Measurements from ENCODE around the gene OTUB2. TPM values are rescaled to one million over a fixed set of nuclear protein-coding genes. Genes with fewer than 3 reads are reported as not detected.
A peak's percentile ranks its signal among the peaks of the same experiment; 100 is the strongest.

Gene OTUB2
- total RNA-seq, 1 experiment from 2014 or later = 1.1 TPM

DNA sequence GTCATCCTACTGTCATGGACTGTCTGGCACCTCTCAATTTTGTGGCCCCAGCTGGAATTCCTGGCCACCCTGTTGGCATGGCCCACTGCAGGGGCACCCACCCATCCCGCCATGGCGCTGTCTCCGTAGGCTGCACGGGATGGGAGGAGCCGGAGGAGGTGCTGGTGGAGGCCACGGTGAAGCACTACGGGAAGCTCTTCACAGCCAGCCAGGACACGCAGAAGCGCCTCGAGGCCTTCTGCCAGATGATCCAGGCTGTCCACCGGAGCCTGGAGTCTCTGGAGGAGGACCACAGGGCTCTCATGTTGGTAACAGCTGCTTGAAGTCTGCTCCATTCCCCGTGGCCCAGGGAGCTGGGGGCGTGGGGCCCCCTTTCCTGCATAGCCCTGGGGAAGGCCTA is 25.1 kb upstream of the OTUB2 start:
- BruUV-seq (replicated peaks) = no TSS peak
- Histone ChIP-seq H3K27me3 (replicated peaks; ENCODE audit: insufficient read depth, low read depth, low read length, poor library complexity) (no peaks in the 10 kb centered on the region), H3K27ac (ENCODE audit: low read depth, low read length, poor library complexity, severe bottlenecking) (no peak overlapping the region), H3K4me3 (ENCODE audit: low read depth, low read length, poor library complexity, severe bottlenecking) (no peak overlapping the region), H3K36me3 (ENCODE audit: insufficient read depth, low read length, poor library complexity, severe bottlenecking) (no peaks in the 10 kb centered on the region), H3K9me3 (ENCODE audit: low read depth, low read length, poor library complexity, severe bottlenecking) (no peaks in the 10 kb centered on the region), H3K4me1 (ENCODE audit: insufficient read depth, low read length, poor library complexity, severe bottlenecking) (peaks cover 4% of the 10 kb centered on the region)
- DNase-seq (ENCODE audit: low spot score) = no peak
- ChIA-PET CTCF (interaction anchor here (0.8 to 1.8 kb wide), 2 partner anchors 61 to 95 kb away, joined by 3 to 9 read pairs; no protein-coding TSS in a partner anchor), POLR2A (ENCODE audit: low non-redundant PET) (no interaction called here)
- intact Hi-C loops (cut with micrococcal nuclease; ENCODE audit: unreplicated experiment) = loop anchor here (10.0 kb wide), 1 partner anchor 346 kb away; no protein-coding TSS in a partner anchor
- TF ChIP-seq, protein P1, sequence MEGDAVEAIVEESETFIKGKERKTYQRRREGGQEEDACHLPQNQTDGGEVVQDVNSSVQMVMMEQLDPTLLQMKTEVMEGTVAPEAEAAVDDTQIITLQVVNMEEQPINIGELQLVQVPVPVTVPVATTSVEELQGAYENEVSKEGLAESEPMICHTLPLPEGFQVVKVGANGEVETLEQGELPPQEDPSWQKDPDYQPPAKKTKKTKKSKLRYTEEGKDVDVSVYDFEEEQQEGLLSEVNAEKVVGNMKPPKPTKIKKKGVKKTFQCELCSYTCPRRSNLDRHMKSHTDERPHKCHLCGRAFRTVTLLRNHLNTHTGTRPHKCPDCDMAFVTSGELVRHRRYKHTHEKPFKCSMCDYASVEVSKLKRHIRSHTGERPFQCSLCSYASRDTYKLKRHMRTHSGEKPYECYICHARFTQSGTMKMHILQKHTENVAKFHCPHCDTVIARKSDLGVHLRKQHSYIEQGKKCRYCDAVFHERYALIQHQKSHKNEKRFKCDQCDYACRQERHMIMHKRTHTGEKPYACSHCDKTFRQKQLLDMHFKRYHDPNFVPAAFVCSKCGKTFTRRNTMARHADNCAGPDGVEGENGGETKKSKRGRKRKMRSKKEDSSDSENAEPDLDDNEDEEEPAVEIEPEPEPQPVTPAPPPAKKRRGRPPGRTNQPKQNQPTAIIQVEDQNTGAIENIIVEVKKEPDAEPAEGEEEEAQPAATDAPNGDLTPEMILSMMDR (conservative IDR thresholded peaks at IDR 0.05; ENCODE audit: low read depth, low read length) = no peak

DNA sequence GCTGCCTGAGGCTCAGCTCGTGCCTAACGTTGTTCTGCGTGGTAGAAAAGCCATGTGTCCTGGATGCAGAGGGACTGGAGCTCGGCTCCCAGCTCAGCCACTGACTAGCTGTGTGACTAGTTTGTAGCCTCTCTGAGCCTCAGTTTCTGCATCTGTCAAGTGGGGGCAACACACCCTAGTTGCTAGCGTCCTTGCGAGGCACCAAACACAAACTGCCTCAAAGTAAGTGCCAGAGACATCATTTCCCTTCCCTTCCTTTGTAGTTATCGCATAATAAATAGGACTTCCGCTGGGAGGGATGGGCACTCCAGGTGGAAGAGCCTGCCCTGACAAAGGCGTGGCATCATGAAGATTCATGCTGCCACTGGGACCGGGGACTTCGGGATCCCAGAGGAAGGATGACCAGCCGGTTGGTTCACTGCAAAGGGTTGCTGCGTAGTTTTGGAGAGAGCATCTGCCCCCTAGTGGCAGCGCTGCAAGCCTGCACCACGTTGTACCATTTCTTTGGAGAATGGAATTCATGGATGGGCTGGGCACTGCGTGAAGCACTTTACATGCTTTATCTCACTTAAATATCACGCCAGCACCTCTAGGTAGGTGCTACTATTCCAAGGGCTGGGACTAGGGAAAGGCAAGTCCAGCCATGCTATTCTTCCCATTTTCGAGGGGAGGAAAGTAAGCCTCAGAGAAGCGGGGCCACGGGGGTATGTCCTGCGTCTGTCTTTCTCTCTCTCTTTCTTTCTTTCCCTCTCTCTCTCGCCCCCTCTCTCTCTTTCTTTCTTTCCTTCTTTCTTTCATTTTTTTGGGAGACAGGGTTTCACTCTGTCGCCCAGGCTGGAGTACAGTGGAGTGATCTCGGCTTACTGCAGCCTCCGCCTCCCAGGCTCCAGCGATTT is 24.4 kb upstream of the OTUB2 start:
- BruUV-seq (replicated peaks) = no TSS peak
- TF ChIP-seq EZH2 (IDR thresholded peaks at IDR 0.05; ENCODE audit: borderline replicate concordance, low read depth, low read length, poor library complexity, severe bottlenecking) = no peak
- TF ChIP-seq, protein P1 (conservative IDR thresholded peaks at IDR 0.05; ENCODE audit: low read depth, low read length) = peak; percentile 97
- no peaks in the 10 kb centered on the region for H3K27me3 ChIP-seq (replicated peaks; ENCODE audit: insufficient read depth, low read depth, low read length, poor library complexity)
- H3K27ac ChIP-seq (ENCODE audit: low read depth, low read length, poor library complexity, severe bottlenecking) = no peak overlapping the region
- no peak overlapping the region for H3K4me3 ChIP-seq (ENCODE audit: low read depth, low read length, poor library complexity, severe bottlenecking)
- peak; percentile 69 for DNase-seq (ENCODE audit: low spot score)
- CTCF ChIA-PET = interaction anchor here (1.8 kb wide), 1 partner anchor 62 kb away, joined by 9 read pairs; no protein-coding TSS in a partner anchor
- intact Hi-C loops (cut with micrococcal nuclease; ENCODE audit: unreplicated experiment) = loop anchor here (10.0 kb wide), 1 partner anchor 347 kb away; no protein-coding TSS in a partner anchor
- H3K4me1 ChIP-seq (ENCODE audit: insufficient read depth, low read length, poor library complexity, severe bottlenecking) = peaks cover 4% of the 10 kb centered on the region
- H3K36me3 ChIP-seq (ENCODE audit: insufficient read depth, low read length, poor library complexity, severe bottlenecking) = no peaks in the 10 kb centered on the region
- POLR2A ChIA-PET (ENCODE audit: low non-redundant PET) = no interaction called here
- no peaks in the 10 kb centered on the region for H3K9me3 ChIP-seq (ENCODE audit: low read depth, low read length, poor library complexity, severe bottlenecking)

DNA sequence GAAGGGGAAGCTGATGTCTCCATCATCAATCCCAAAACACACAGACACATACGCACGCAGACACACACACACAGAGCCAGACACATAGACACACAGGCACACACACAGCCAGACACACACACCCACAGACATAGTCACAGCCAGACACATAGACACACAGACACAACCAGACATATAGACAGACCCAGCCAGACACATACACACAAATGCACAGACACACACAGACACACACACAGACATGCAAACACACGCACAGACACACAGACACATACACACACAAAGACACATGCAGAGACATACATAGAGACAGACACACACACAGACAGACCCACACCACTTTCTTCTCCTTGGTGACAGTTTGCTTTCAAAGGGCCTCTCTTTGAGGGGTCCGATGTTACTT is 22.7 kb upstream of the OTUB2 start:
- Histone ChIP-seq H3K36me3 (ENCODE audit: insufficient read depth, low read length, poor library complexity, severe bottlenecking) (no peaks in the 10 kb centered on the region), H3K27ac (ENCODE audit: low read depth, low read length, poor library complexity, severe bottlenecking) (no peak overlapping the region), H3K9me3 (ENCODE audit: low read depth, low read length, poor library complexity, severe bottlenecking) (no peaks in the 10 kb centered on the region), H3K27me3 (replicated peaks; ENCODE audit: insufficient read depth, low read depth, low read length, poor library complexity) (no peaks in the 10 kb centered on the region), H3K4me1 (ENCODE audit: insufficient read depth, low read length, poor library complexity, severe bottlenecking) (peaks cover 4% of the 10 kb centered on the region), H3K4me3 (ENCODE audit: low read depth, low read length, poor library complexity, severe bottlenecking) (no peak overlapping the region)
- DNase-seq (ENCODE audit: low spot score) = no peak
- intact Hi-C loops (cut with micrococcal nuclease; ENCODE audit: unreplicated experiment) = loop anchor here (10.0 kb wide), 1 partner anchor 349 kb away; no protein-coding TSS in a partner anchor
- no TSS peak for BruUV-seq (replicated peaks)
- TF ChIP-seq, protein P1 (conservative IDR thresholded peaks at IDR 0.05; ENCODE audit: low read depth, low read length) = no peak
- no peak for TF ChIP-seq EZH2 (IDR thresholded peaks at IDR 0.05; ENCODE audit: borderline replicate concordance, low read depth, low read length, poor library complexity, severe bottlenecking)
- POLR2A ChIA-PET (ENCODE audit: low non-redundant PET) = interaction anchor here (0.6 kb wide), 1 partner anchor 455 kb away, joined by 3 read pairs; no protein-coding TSS in a partner anchor
- CTCF ChIA-PET = interaction anchor here (0.7 kb wide), 1 partner anchor 13 kb away, joined by 5 read pairs; no protein-coding TSS in a partner anchor

Measured in A673 (cell line).